ENCODE data around the gene EEA1. TPM values are rescaled to one million over a fixed set of nuclear protein-coding genes. Genes with fewer than 3 reads are reported as not detected.

Gene EEA1
- total RNA-seq, 4 donors from 2014 or later: 18.6 to 28.7 (median 20.8) TPM

- H3K27me3 ChIP-seq: peaks cover 0 to 2% (median 0%) of the 10 kb centered on the region in 3 donors
- no peak overlapping the region for H3K4me3 ChIP-seq
- H3K9me3 ChIP-seq: peaks cover 0 to 10% (median 4%) of the 10 kb centered on the region in 3 donors
- intact Hi-C loops (cut with DNase I; ENCODE audit: low total_unique reads): no loop called here
- no peaks in the 10 kb centered on the region for H3K36me3 ChIP-seq
- ATAC-seq: no peak
- TF ChIP-seq CTCF (IDR thresholded peaks at IDR 0.05 in 4 of 5, conservative IDR thresholded peaks at IDR 0.05 in 1 of 5): no peak
- no peak for TF ChIP-seq POLR2A (IDR thresholded peaks at IDR 0.05)
- no peak for DNase-seq
- no peaks in the 10 kb centered on the region for H3K4me1 ChIP-seq
- H3K27ac ChIP-seq: no peak overlapping the region
- in situ Hi-C loops (cut with MboI; ENCODE audit: low sequenced_read_pairs in 4 of 4): no loop called here
Measured at GRCh38 chr12:92955997-92956663, 27.0 kb upstream of the EEA1 start.

GRCh38 chr12:92953747-92954146 lies 24.7 kb upstream of the EEA1 start:
- no peak overlapping the region for H3K4me3 ChIP-seq
- peaks cover 0 to 10% (median 4%) of the 10 kb centered on the region in 3 donors for H3K9me3 ChIP-seq
- TF ChIP-seq CTCF (IDR thresholded peaks at IDR 0.05 in 4 of 5, conservative IDR thresholded peaks at IDR 0.05 in 1 of 5) (no peak), POLR2A (IDR thresholded peaks at IDR 0.05) (no peak)
- H3K27ac ChIP-seq: no peak overlapping the region
- DNase-seq (no peak), ATAC-seq (no peak)
- in situ Hi-C loops (cut with MboI; ENCODE audit: low sequenced_read_pairs in 4 of 4): no loop called here
- intact Hi-C loops (cut with DNase I; ENCODE audit: low total_unique reads): no loop called here
- peaks cover 0 to 2% (median 0%) of the 10 kb centered on the region in 3 donors for H3K27me3 ChIP-seq
- H3K36me3 ChIP-seq: no peaks in the 10 kb centered on the region
- no peaks in the 10 kb centered on the region for H3K4me1 ChIP-seq

- ATAC-seq (no peak), DNase-seq (no peak)
- peaks cover 0 to 2% (median 0%) of the 10 kb centered on the region in 3 donors for H3K27me3 ChIP-seq
- peaks cover 0 to 10% (median 4%) of the 10 kb centered on the region in 3 donors for H3K9me3 ChIP-seq
- H3K27ac ChIP-seq: no peak overlapping the region
- H3K4me1 ChIP-seq: no peaks in the 10 kb centered on the region
- in situ Hi-C loops (cut with MboI; ENCODE audit: low sequenced_read_pairs in 4 of 4) (no loop called here), intact Hi-C loops (cut with DNase I; ENCODE audit: low total_unique reads) (no loop called here)
- H3K36me3 ChIP-seq: no peaks in the 10 kb centered on the region
- no peak overlapping the region for H3K4me3 ChIP-seq
- TF ChIP-seq CTCF (IDR thresholded peaks at IDR 0.05 in 4 of 5, conservative IDR thresholded peaks at IDR 0.05 in 1 of 5) (no peak), POLR2A (IDR thresholded peaks at IDR 0.05) (no peak)
Measured at GRCh38 chr12:92952394-92952793, 23.3 kb upstream of the EEA1 start.

GRCh38 chr12:92951006-92951405 lies 21.9 kb upstream of the EEA1 start:
- intact Hi-C loops (cut with DNase I; ENCODE audit: low total_unique reads) (no loop called here), in situ Hi-C loops (cut with MboI; ENCODE audit: low sequenced_read_pairs in 4 of 4) (no loop called here)
- TF ChIP-seq CTCF (IDR thresholded peaks at IDR 0.05 in 4 of 5, conservative IDR thresholded peaks at IDR 0.05 in 1 of 5) (no peak), POLR2A (IDR thresholded peaks at IDR 0.05) (no peak)
- Histone ChIP-seq H3K9me3 (peaks cover 0 to 10% (median 4%) of the 10 kb centered on the region in 3 donors), H3K27ac (no peak overlapping the region), H3K36me3 (no peaks in the 10 kb centered on the region), H3K4me1 (no peaks in the 10 kb centered on the region), H3K27me3 (peaks cover 0 to 2% (median 0%) of the 10 kb centered on the region in 3 donors), H3K4me3 (no peak overlapping the region)
- DNase-seq: no peak
- ATAC-seq: no peak

Data from gastrocnemius medialis (tissue), 4 donors.